Duodenal mucosa (tissue), 2 donors: ENCODE data around the gene DCTN5.
A peak's percentile ranks its signal among the peaks of the same experiment; 100 is the strongest.
"Not testable (repeated sequence)": the region's sequence is repeated elsewhere in the genome, so short reads cannot be mapped to it uniquely, and the experiment has no call there.

Experiments used
- H3K27ac ChIP-seq: one replicate; pipeline ENCODE4 v1.7.0; 2013; ENCODE audit warnings: low read depth, low read length
- H3K27me3 ChIP-seq, 2 donors: one replicate each; pipeline ENCODE4 v1.7.0; 2013; ENCODE audit warnings: low read length in 2 of 2, control low read depth in 1 of 2; ENCODE audit not compliant: insufficient read depth in 2 of 2, control insufficient read depth in 1 of 2
- H3K36me3 ChIP-seq, 2 donors: one replicate each; pipeline ENCODE4 v1.7.0; 2013; ENCODE audit warnings: low read length in 2 of 2, control low read depth in 1 of 2; ENCODE audit not compliant: insufficient read depth in 2 of 2, control insufficient read depth in 1 of 2
- H3K4me1 ChIP-seq, 2 donors: one replicate each; pipeline ENCODE4 v1.7.0; 2013; ENCODE audit warnings: low read length in 2 of 2, control low read depth in 1 of 2; ENCODE audit not compliant: insufficient read depth in 2 of 2, control insufficient read depth in 1 of 2
- H3K4me3 ChIP-seq, 2 donors: one replicate each; pipeline ENCODE4 v1.7.0; 2013; ENCODE audit warnings: low read length in 2 of 2, low read depth in 1 of 2
- H3K9ac ChIP-seq, 2 donors: one replicate each; pipeline ENCODE4 v1.7.0; 2013; ENCODE audit warnings: low read length in 2 of 2, low read depth in 1 of 2
- H3K9me3 ChIP-seq, 2 donors: one replicate each; pipeline ENCODE4 v1.7.0; 2013; ENCODE audit warnings: low read length in 2 of 2, control low read depth in 1 of 2; ENCODE audit not compliant: control insufficient read depth in 1 of 2

DCTN5 gene

DNA sequence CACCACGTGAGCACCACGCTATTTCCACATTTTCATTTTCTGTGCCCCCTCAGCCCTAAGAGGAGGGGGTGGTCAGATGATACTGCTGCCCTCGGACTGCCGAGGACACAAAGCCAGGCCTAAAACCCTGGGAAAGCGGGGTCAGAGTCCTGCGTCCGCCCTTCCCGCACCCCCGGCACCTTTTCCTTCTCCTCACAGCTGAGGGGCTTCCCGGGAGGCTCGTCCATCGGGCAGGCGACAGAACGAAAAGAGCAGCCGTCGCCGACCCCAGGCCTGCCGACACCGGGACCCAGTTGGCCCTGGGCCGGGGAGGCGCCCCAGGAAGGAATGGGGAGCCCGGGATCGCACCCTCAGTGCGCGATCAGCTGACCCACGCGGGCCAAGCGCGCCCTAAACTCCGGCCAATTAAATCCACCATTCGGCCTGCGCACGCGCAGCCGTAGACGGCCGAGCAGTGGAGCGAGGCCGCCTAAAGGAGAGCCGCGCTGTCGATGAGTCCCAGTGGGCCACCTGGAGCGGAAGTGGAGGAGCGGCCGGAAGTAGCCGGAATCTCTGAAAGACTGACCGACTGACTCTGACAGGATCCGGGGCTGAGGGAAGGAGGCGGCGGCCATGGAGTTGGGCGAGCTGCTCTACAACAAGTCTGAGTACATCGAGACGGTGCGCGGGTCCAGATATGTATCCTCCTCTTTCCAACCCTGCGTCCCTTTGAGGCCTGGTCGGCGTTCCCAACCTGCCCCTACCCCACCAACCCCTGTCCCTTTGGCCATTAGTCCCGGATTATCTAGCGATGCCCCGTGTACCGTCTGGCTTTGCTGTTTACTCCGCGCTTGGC is at the start of gene DCTN5, which contains the start of gene PALB2:
TSS of gene DCTN5 (plus strand) at position 536 of the 835 bp plus-strand sequence. CDS start at position 613, 77 bp downstream.
TSS of gene PALB2 (minus strand) at position 380 of the 835 bp plus-strand sequence. CDS start at position 227, 153 bp downstream.
- H3K27ac ChIP-seq, result peak within 1 kb of the TSS; percentile 31
- peak within 1 kb of the TSS; percentile 69 to 97 for H3K9ac ChIP-seq
- peaks cover 0 to 7% of the 10 kb centered on the region in 2 donors for H3K36me3 ChIP-seq

DNA sequence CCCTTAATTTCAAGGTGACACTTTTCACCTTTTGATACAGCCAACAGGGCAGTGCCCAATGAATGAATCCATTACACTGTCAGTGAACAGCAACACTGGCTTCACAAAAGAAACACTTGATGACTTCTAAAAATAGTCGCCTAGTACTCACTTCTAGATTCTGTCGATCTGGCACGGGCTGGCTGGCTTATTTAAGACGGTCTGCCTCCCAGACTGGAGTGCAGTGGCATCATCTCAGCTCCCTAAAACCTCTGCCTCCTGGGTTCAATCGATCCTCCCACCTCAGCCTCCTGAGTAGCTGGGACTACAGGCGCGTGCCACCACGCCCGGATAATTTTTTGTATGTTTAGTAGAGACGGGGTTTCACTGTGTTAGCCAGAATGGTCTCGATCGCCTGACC is 47.1 kb upstream of the DCTN5 start:
- H3K27me3 ChIP-seq, result no peaks in the 10 kb centered on the region
- H3K4me3 ChIP-seq, result no peak overlapping the region
- H3K4me1 ChIP-seq, result peaks cover 0 to 13% of the 10 kb centered on the region in 2 donors
- H3K9ac ChIP-seq, result no peak overlapping the region
- peaks cover 10 to 47% of the 10 kb centered on the region in 2 donors for H3K36me3 ChIP-seq
- no peak overlapping the region for H3K27ac ChIP-seq
- H3K9me3 ChIP-seq, result no peaks in the 10 kb centered on the region

More for the DNA sequence above, at the start of gene DCTN5, which contains the start of gene PALB2:
- H3K4me1 ChIP-seq, result peaks cover 18 to 21% of the 10 kb centered on the region in 2 donors
- H3K9me3 ChIP-seq, result no peaks in the 10 kb centered on the region
- peak within 1 kb of the TSS; percentile 83 to 98 for H3K4me3 ChIP-seq
- H3K27me3 ChIP-seq, result no peaks in the 10 kb centered on the region

DNA sequence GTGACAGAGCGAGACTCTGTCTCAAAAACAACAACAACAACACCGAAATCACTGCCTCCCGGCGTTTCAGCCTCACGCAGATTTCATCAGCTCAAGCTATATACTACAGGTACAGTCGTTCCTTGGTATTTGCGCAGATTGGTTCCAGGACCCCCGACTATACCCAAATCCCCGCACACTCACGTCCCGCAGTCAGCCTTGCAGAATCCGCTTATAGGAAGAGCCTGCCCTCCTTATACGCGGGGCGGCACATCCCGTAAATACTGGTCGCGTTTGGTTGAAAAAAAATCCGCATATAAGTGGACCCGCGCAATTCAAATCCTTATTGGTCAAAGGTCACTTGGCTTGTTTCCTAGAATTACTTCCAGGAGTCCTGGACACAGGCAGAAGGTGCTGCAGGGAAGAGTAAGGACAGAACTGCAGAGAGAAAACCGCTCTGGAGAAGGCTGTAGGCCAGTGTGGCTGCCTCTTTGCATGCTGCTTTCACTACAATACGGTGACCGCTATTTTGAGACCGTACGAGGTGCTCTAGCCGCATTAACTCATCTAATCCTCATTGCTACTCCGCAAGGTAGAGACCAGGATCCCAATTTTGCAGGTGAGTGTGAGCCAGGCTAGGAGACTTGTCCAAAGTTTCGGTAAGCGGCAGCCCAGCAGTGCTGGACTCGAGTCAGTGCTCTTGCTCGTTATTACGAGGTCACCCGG is 45.9 kb upstream of the DCTN5 start:
- no peaks in the 10 kb centered on the region for H3K9me3 ChIP-seq
- H3K36me3 ChIP-seq, result peaks cover 5 to 35% of the 10 kb centered on the region in 2 donors
- H3K4me1 ChIP-seq, result peaks cover 0 to 13% of the 10 kb centered on the region in 2 donors
- H3K27me3 ChIP-seq, result no peaks in the 10 kb centered on the region
- peak overlapping the region; percentile 86 to 100 for H3K4me3 ChIP-seq
- peak overlapping the region; percentile 73 to 80 for H3K9ac ChIP-seq
- peak overlapping the region; percentile 54 for H3K27ac ChIP-seq

DNA sequence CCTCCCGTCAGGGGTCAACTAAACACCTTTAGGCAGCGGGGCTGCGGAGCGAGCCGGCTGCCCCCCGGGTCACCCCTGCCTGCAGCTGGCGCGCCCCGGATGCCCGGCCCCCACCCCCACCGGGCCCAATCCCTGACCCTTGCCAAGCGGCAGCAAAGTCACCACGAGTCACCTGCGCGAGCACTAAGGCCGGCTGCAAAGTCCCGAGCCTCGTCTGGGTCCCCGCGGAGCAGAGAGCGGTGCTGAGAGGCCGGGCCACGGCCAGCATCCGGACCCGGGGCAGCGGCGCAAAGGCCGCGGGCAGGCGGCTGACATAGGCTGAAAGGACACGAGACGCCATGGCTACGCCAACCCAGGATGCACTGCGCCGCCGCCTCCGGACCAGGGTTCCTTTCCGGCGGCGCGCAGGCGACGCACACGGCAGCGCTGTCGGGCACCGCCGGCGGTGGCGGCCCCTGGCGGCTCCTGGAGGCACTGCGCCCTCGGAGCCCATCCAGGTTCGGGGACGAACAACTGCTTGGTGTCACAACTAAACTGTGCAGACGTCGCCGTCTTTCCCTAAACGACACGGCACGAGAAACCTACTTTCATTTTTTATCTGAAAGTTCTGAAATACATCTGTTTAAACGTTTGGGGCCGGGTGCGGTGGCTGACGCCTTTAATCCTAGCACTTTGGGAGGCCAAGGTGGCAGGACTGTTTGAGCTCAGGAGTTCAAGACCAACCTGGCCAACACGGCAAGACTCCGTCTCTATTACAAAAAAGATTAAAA is 45.1 kb upstream of the DCTN5 start, which contains the start of gene NDUFAB1:
TSS of gene NDUFAB1 (minus strand) at position 366 of the 770 bp plus-strand sequence. CDS start at position 340, 26 bp downstream.
- Histone ChIP-seq H3K27ac (peak within 1 kb of the TSS; percentile 54), H3K36me3 (peaks cover 5 to 31% of the 10 kb centered on the region in 2 donors)

DNA sequence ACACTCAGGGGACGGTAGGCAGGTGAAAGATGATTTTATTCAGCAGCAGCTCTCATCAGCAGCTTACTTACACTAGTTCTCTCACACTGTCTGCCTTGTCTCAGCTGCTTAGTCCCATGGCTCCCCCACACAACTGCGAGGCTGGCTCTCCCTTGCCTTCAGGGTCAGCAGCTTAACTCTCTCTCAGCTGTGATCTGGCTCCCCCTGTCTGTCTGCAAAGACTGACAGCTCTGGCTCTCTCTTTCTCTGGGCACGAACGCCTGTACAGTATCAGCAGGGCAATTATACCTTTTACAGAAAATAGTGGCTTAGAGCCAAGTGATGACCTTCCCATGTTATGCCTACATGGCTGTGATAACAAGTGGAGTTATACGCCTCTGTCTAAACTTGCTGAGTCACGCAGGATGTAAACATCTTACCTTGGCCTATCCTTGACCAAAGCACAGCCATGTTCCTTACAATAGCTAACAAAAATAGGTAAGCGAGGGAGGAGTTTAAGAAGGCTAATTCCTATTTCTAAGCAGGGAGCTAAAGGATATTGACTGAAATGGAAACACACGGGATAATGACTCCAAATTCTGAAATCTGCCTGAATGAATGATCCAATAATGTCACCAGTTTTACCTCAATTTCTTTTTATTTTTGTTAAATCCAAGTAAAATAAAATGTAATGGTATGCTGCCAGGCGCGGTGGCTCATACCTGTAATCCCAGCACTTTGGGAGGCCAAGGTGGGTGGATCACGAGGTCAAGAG is 44.1 kb upstream of the DCTN5 start:
- H3K4me3 ChIP-seq, result no peak overlapping the region
- no peak overlapping the region for H3K9ac ChIP-seq
- no peak overlapping the region for H3K27ac ChIP-seq
- no peaks in the 10 kb centered on the region for H3K27me3 ChIP-seq
- no peaks in the 10 kb centered on the region for H3K9me3 ChIP-seq
- peaks cover 0 to 29% of the 10 kb centered on the region in 2 donors for H3K36me3 ChIP-seq
- peaks cover 0 to 13% of the 10 kb centered on the region in 2 donors for H3K4me1 ChIP-seq

More for the DNA sequence above, 45.1 kb upstream of the DCTN5 start, which contains the start of gene NDUFAB1:
- Histone ChIP-seq H3K27me3 (no peaks in the 10 kb centered on the region), H3K4me1 (peaks cover 0 to 13% of the 10 kb centered on the region in 2 donors), H3K9ac (peak within 1 kb of the TSS; percentile 73 to 80), H3K4me3 (peak within 1 kb of the TSS; percentile 86 to 100), H3K9me3 (no peaks in the 10 kb centered on the region)

DNA sequence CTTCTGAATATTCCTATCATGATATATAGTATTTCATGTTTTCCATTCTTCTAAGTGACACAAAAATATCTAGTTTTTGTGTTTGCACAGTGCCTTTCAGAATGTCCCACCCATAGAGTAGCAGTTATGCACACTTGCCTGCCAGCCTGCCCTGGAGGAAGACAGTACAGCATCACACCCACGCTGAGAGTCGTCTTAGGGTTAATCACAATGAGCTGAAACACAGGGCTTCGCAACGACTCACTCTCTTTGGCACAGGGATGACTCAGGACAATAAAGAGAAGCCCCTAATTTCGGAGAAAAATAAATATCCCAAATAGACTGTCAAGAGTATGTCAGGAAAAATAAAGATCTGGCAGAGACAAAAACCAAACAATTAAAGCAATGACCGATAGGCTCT is 33.5 kb upstream of the DCTN5 start:
- H3K36me3 ChIP-seq, result peaks cover 3 to 42% of the 10 kb centered on the region in 2 donors
- H3K4me3 ChIP-seq, result no peak overlapping the region
- no peak overlapping the region for H3K9ac ChIP-seq
- H3K27me3 ChIP-seq, result no peaks in the 10 kb centered on the region
- H3K27ac ChIP-seq, result no peak overlapping the region
- H3K9me3 ChIP-seq, result no peaks in the 10 kb centered on the region
- no peaks in the 10 kb centered on the region for H3K4me1 ChIP-seq

DNA sequence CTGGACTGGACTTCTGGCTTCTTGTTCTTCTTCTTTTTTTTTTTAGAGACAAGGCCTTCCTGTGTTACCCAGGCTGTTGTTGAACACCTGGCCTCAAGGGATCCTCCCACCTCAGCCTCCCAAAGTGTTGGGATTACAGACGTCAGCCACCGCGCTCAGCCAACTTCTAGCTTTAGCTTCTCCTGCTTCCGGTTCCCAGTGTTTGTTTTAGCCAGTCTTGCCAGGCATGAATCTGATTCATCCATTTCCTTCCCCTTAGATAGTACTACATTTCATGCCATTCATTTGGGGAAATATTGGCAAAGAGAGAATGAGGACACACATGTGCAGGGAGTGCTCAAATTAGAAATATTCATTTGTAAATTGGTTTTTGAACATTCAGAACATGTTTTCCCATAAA is 33.1 kb upstream of the DCTN5 start:
- Histone ChIP-seq H3K27me3 (no peaks in the 10 kb centered on the region), H3K9ac (no peak overlapping the region), H3K9me3 (no peaks in the 10 kb centered on the region), H3K36me3 (peaks cover 3 to 41% of the 10 kb centered on the region in 2 donors), H3K27ac (no peak overlapping the region), H3K4me3 (no peak overlapping the region), H3K4me1 (no peaks in the 10 kb centered on the region)

DNA sequence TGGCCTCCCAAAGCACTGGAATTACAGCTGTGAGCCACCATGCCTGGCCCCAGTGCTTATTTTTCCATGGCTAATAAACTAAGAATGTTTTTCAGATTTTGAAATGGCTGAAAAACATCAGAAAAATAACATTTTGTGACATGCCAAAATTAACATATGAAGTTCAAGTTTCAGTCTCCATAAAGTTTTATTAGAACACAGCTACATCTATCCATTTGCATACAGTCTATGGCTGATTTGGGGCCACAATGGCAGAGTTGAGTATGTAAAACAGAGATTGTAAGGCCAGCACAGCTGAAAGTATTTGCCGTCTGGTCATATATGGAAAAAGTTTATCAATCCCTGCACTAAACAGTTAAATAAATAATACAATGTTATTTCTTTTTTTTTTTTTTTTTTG is 31.3 kb upstream of the DCTN5 start:
- Histone ChIP-seq H3K9ac (no peak overlapping the region), H3K9me3 (no peaks in the 10 kb centered on the region), H3K4me1 (no peaks in the 10 kb centered on the region), H3K27me3 (no peaks in the 10 kb centered on the region), H3K36me3 (peaks cover 11 to 35% of the 10 kb centered on the region in 2 donors), H3K4me3 (no peak overlapping the region), H3K27ac (no peak overlapping the region)

DNA sequence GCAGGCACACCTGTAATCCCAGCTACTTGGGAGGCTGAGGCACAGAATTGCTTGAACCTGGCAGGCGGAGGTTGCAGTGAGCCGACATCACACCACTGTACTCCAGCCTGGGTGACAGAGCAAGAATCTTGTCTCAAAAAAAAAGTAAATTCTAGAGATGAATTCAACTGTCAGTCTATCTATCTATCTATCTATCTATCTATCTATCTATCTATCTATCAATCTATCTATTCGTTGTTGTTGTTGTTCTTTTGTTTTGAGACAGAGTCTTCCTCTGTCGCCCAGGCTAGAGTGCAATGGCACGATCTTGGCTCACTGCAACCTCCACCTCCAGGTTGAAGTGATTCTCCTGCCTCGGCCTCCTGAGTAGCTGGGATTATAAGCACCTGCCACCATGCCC is 30.4 kb upstream of the DCTN5 start:
- H3K27ac ChIP-seq, H3K9me3 ChIP-seq, H3K27me3 ChIP-seq, H3K4me1 ChIP-seq, H3K4me3 ChIP-seq, H3K9ac ChIP-seq: not testable (repeated sequence)
- H3K36me3 ChIP-seq, result peaks cover 11 to 38% of the 10 kb centered on the region in 2 donors
